GM10266 (cell line): Measurements from ENCODE around the gene DMRTC2.
"Not testable (repeated sequence)": the region's sequence is repeated elsewhere in the genome, so short reads cannot be mapped to it uniquely, and the experiment has no call there.

ENCODE experiments used
- DNase-seq: peaks from one replicate; pipeline ENCODE4 v3.0.0; 2012; ENCODE audit errors: extremely low spot score
- CTCF ChIP-seq: IDR thresholded peaks from 2 replicates; pipeline ENCODE4 v1.5.1; 2012; ENCODE audit warnings: mild to moderate bottlenecking, low read depth; ENCODE audit not compliant: control insufficient read depth, insufficient read depth; ENCODE audit errors: missing control alignments

The DMRTC2 gene

GRCh38 chr19:41868989-41869300, 24.1 kb downstream of the DMRTC2 start:
- DNase-seq = no peak
- TF ChIP-seq CTCF = no peak

GRCh38 chr19:41869374-41869955, 24.6 kb downstream of the DMRTC2 start:
- DNase-seq = no peak
- TF ChIP-seq CTCF = no peak

GRCh38 chr19:41870401-41870873, 25.6 kb downstream of the DMRTC2 start:
- no peak for TF ChIP-seq CTCF
- DNase-seq = no peak

GRCh38 chr19:41871573-41872383, 26.9 kb downstream of the DMRTC2 start:
- DNase-seq = peak; percentile 78

GRCh38 chr19:41872384-41872774, 27.5 kb downstream of the DMRTC2 start:
- no peak for TF ChIP-seq CTCF
- no peak for DNase-seq

More at GRCh38 chr19:41871573-41872383, 26.9 kb downstream of the DMRTC2 start:
- TF ChIP-seq CTCF = no peak

- TF ChIP-seq CTCF = peak; percentile 92
- DNase-seq = no peak
These were observed 28.2 kb downstream of the DMRTC2 start for GRCh38 chr19:41872775-41873647.

GRCh38 chr19:41875973-41876372, 31.1 kb downstream of the DMRTC2 start:
- not testable (repeated sequence) for DNase-seq
